ENCODE data around the gene C19orf25. TPM values are rescaled to one million over a fixed set of nuclear protein-coding genes. Genes with fewer than 3 reads are reported as not detected.

The C19orf25 gene
- total RNA-seq, 1 donor from 2014 or later: 26.6 TPM

DNA sequence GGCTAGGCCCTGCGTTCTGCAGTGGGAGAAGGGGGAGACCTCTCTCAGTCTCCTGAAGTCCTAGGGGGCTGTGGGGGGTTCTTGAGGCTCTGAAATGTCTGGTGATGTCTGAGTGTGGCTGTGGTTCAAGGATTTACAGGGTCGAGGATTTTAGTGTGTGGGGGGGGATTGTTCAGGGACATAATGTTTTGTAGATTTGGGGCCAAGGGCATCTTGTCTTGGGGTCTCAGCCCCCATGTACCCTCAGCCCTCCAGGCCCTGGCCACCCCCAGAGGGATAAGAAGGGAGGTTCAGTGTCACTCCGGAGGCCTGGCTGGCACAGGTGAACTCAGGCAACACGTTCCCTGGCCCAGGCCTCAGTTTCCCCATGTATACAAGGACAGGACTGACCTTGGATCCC lies 31.5 kb downstream of the C19orf25 start:
- TF ChIP-seq, protein P1, sequence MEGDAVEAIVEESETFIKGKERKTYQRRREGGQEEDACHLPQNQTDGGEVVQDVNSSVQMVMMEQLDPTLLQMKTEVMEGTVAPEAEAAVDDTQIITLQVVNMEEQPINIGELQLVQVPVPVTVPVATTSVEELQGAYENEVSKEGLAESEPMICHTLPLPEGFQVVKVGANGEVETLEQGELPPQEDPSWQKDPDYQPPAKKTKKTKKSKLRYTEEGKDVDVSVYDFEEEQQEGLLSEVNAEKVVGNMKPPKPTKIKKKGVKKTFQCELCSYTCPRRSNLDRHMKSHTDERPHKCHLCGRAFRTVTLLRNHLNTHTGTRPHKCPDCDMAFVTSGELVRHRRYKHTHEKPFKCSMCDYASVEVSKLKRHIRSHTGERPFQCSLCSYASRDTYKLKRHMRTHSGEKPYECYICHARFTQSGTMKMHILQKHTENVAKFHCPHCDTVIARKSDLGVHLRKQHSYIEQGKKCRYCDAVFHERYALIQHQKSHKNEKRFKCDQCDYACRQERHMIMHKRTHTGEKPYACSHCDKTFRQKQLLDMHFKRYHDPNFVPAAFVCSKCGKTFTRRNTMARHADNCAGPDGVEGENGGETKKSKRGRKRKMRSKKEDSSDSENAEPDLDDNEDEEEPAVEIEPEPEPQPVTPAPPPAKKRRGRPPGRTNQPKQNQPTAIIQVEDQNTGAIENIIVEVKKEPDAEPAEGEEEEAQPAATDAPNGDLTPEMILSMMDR (conservative IDR thresholded peaks at IDR 0.05; ENCODE audit: low read depth, low read length): no peak
- no peak overlapping the region for H3K4me3 ChIP-seq (ENCODE audit: low read depth, low read length)
- no peak for DNase-seq (ENCODE audit: low read depth)

DNA sequence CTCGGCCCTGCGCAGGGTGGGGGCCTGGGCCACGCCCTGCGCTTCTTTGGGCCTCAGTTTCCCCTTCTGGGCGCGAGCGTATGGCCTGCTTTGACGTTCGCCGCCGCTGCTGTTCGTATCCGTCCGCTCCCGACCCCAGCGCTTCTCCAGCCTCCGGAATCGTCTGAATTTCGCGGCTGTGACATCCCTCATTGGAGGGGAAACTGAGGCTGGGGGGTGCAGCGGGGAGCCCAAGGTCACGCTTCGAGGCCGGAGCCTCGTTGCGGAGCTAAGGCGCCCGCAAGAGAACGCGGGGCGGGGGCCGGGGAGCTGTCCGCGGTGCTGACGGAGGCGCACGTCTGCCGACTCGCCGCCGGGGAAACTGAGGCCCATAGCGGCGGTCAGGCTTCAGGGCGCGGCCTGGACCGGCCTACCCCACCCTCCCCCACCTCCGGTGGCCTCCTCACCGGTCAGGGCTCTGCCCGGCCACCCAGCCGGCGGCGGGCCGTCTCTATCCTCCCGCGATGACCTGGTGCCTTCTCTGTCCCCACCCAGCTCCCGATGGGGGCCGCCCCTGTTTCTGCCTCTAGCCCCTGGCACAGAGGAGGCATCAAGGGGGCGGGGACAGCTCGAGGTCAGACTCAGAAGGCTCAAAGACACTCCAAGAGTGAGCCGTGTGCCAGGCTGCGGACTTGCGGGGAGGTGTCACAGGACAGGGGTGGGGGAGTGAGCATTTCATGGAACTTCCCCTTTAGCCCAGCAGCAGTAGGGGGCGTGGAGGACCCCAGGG lies 32.1 kb downstream of the C19orf25 start:
- TF ChIP-seq, protein P1 (conservative IDR thresholded peaks at IDR 0.05; ENCODE audit: low read depth, low read length): no peak
- H3K4me3 ChIP-seq (ENCODE audit: low read depth, low read length): no peak overlapping the region
- no peak for DNase-seq (ENCODE audit: low read depth)

DNA sequence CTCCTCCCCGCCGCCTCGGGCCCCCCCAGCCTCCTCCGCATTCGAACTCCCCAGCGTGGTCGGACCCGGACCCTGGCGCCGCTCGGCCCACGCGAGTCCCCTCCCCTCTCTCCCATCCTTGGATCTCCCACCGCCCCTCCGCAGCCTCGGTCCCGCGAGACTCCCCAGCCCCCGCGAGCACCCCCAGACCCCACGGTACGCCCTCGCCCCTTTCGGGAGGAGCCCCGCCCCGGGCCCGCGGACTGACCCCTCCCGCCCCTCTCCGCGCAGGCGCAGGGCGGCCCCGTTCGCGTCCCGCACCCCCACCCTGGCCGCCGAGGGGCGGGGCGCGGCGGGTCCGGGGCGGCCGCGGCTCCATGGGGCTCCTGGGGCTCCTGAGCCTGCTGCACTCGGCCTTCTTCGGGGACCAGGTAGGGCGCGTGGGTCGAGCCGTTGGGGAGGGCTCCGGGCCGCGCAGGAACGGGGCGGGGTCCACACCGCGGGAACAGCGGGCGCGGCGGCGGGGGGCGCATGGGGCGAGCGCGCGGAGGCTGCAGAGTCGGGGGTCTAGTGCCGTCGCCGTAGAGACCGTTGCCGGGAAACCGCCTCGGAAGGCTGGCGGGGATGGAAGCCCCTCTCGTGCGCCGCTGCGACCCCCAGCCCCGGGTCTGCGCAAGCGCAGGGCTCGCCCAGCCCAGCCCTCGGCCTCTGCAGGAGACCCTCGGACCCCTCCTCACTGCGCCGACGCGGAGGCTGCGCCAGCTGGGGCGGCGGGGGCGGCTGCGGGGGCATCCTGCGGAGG lies 32.9 kb downstream of the C19orf25 start:
- no peak overlapping the region for H3K4me3 ChIP-seq (ENCODE audit: low read depth, low read length)
- no peak for DNase-seq (ENCODE audit: low read depth)
- TF ChIP-seq, protein P1 (conservative IDR thresholded peaks at IDR 0.05; ENCODE audit: low read depth, low read length): no peak

DNA sequence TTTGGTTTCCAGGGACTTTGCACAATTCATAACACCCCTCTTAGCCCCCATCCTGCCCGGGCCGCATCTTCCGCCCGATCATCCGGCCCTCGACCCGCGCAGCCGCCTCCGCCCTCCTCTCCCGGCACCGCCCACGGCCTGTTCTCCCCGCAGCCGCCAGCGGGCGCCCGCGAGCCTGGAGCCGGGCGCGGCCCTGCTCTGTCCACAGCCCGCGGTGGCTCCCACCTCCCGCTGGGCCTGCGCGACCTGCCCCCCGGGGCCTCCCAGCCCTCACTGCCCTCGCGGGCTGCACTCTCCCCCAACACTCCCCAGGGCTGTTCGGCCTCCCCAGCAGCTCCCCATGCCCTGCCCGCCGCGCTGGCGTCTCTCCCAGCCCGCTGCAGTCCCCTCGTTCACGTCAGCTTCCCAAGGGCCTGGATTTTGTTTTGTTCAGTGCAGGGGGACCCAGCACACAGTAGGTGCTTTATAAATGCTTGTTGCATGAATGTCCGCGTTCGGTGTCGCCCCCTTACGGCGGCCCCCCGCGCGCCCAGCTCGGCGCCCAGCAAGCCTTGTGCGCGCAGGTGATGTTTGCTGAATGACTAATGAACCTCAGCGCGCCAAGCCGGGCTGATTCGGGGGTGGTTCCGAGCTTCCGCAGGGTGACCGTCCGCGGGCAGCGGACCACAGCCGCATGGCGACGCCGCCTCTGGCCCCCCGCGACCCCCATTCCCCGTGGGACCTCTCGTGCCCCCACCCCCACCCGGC lies 33.7 kb downstream of the C19orf25 start:
- TF ChIP-seq, protein P1 (conservative IDR thresholded peaks at IDR 0.05; ENCODE audit: low read depth, low read length): peak; percentile 79
- DNase-seq (ENCODE audit: low read depth): no peak

DNA sequence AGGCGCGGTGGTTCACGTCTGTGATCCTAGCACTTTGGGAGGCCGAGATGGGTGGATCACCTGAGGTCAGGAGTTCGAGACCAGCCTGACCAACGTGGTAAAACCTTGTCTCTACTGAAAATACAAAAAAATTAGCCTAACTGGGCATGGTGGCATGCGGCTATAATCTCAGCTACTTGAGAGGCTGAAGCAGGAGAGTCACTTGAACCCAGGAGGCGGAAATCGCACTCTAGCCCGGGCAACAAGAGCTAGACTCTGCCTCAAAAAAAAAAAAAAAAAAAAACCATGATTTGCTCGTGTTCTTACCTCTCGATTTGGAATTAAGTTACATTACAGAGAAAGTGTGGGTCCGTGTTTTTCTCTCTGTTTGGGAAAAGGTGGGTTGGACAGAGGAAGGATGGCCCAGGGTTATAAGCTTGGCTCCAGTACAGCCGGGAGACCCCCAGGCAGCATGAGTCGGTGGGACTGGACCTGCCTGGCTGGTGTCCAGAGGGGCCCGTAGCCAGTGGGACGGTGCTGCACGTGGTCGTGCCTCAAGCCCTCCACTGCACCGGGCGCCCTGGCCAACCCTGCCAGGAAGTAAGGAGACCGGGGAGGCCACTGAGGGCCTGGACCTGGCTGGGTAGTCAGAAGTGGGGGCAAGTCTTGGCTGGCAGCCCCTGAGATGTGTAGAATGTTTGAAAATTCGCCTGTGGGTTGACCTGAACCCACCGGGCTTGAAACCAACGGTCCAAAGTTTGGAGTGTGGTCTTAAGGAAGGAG lies 37.2 kb downstream of the C19orf25 start:
- no peak overlapping the region for H3K4me3 ChIP-seq (ENCODE audit: low read depth, low read length)
- TF ChIP-seq, protein P1 (conservative IDR thresholded peaks at IDR 0.05; ENCODE audit: low read depth, low read length): no peak
- no peak for DNase-seq (ENCODE audit: low read depth)

More for the DNA sequence above, 33.7 kb downstream of the C19orf25 start:
- peak overlapping the region; percentile 50 for H3K4me3 ChIP-seq (ENCODE audit: low read depth, low read length)

DNA sequence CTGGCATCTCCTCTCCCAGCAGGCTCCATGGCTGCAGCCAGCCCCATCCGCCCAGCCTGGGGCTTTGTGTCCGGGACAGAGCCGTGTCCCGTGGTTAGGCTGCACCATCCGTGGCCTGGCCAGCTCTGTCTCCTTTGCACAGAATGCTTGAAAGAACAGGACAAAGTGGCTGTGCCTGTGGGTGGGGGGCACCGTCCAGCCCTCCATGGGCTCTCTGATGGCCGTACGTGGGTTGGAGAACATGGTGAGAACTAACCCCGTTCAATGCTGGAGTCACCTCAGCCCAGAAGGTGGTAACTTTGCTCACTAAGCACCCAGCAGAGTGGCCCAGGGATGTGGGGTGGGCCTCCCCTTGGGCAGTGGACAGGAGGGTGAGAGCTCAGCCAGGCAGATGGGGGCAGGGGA lies 38.0 kb downstream of the C19orf25 start:
- TF ChIP-seq, protein P1 (conservative IDR thresholded peaks at IDR 0.05; ENCODE audit: low read depth, low read length): no peak
- DNase-seq (ENCODE audit: low read depth): no peak
- H3K4me3 ChIP-seq (ENCODE audit: low read depth, low read length): no peak overlapping the region

Data from epithelial cell of proximal tubule (primary cell).